ENCODE measurements around the gene EXOC4. TPM values are rescaled to one million over a fixed set of nuclear protein-coding genes. Genes with fewer than 3 reads are reported as not detected.

Gene EXOC4
- total and polyA plus RNA-seq, 2 of the 8 experiments (the other 6 are each of a cell fraction or from before 2014, with no cell fraction given) = 27.0 to 67.3 TPM

DNA sequence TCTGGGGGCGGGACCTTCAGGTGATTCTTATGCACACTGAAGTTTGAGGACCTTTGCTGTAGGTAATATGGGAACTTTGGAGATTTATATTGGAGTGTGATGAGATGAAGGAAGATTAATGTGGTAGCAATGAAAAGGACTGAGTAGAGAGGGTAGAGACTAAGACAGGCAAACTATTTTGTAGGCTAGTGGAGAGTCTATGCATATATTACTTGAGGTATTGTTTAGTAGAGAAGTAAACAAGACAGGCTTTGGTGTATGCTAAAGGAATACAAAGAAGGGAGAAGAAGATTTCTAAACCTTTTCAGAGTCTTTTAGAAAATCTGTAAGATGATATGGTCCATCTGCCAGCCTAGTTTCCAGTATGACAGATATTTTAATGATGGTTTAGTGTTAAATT, 129.1 kb downstream of the EXOC4 start:
- Histone ChIP-seq H2AFZ (ENCODE audit: low read length) (no peak overlapping the region), H2BK5ac (ENCODE audit: low read depth, low read length) (no peak overlapping the region), H3K4ac (replicated peaks; ENCODE audit: insufficient read length, low read depth, low read length) (no peak overlapping the region), H4K8ac (ENCODE audit: extremely low read depth, insufficient read depth, low read length) (no peak overlapping the region), H3K4me1 (replicated peaks in 1 of 4; ENCODE audit: control insufficient read depth in 3 of 4, insufficient read depth in 4 of 4, low read length in 3 of 4) (peaks cover 0 to 5% (median 5%) of the 10 kb centered on the region in 4 experiments; a peak in 4 of 7 replicates), H2AK5ac (ENCODE audit: low read depth, low read length) (no peak overlapping the region), H3K79me2 (ENCODE audit: control insufficient read depth in 1 of 2, insufficient read depth in 2 of 2, low read length in 2 of 2) (peaks cover 0 to under 1% of the 10 kb centered on the region in 2 experiments; a peak in 1 of 4 replicates), H3K9ac (replicated peaks in 1 of 4; ENCODE audit: extremely low read depth in 1 of 4, low read depth in 3 of 4, low read length in 3 of 4) (no peak overlapping the region), H2BK120ac (replicated peaks; ENCODE audit: low read depth, low read length) (no peak overlapping the region), H3K27me3 (replicated peaks in 1 of 4; ENCODE audit: control insufficient read depth in 3 of 4, extremely low read depth in 1 of 4, insufficient read depth in 3 of 4, low read length in 3 of 4) (no peaks in the 10 kb centered on the region), H2BK15ac (ENCODE audit: low read length) (no peak overlapping the region), H3K14ac (ENCODE audit: insufficient read length) (no peak overlapping the region), H2BK12ac (ENCODE audit: low read depth, low read length) (no peak overlapping the region), H3K23ac (ENCODE audit: insufficient read length) (no peak overlapping the region), H3K4me3 (ENCODE audit: extremely low read depth in 1 of 4, insufficient read depth in 2 of 4, low read depth in 3 of 4, low read length in 4 of 4) (no peak overlapping the region), H3K18ac (ENCODE audit: extremely low read depth, low read length) (no peak overlapping the region), H3K79me1 (ENCODE audit: low read depth, low read length) (no peaks in the 10 kb centered on the region), H3K36me3 (ENCODE audit: control insufficient read depth in 2 of 4, insufficient read depth in 4 of 4, low read length in 3 of 4) (no peaks in the 10 kb centered on the region), H3K4me2 (ENCODE audit: insufficient read depth in 1 of 2, low read depth in 2 of 2, low read length in 2 of 2) (no peak overlapping the region), H3K23me2 (ENCODE audit: low read depth, low read length) (no peaks in the 10 kb centered on the region), H4K20me1 (replicated peaks in 1 of 2; ENCODE audit: control insufficient read depth in 1 of 2, insufficient read depth in 2 of 2, low read length in 2 of 2) (no peaks in the 10 kb centered on the region), H2BK20ac (ENCODE audit: low read length) (no peak overlapping the region), H3K56ac (replicated peaks; ENCODE audit: insufficient read length, low read depth, low read length) (no peak overlapping the region), H3K9me3 (ENCODE audit: insufficient read depth in 2 of 2, low read depth in 1 of 2, low read length in 1 of 2) (no peaks in the 10 kb centered on the region), H4K91ac (replicated peaks; ENCODE audit: insufficient read length, low read length) (no peak overlapping the region), H4K5ac (ENCODE audit: insufficient read length, low read depth, low read length) (no peak overlapping the region), H3K27ac (ENCODE audit: low read depth, low read length) (no peak overlapping the region)
- ChIA-PET POLR2A (ENCODE audit: partially characterized antibody) (no interaction called here), CTCF (ENCODE audit: partially characterized antibody) (no interaction called here)
- WGBS, 2 experiments (ENCODE audit: extremely low coverage in 1 of 2, insufficient coverage in 1 of 2, insufficient read length in 1 of 2, insufficient replicate concordance in 2 of 2, low coverage in 1 of 2, low lambda C conversion rate in 2 of 2, missing lambda C conversion rate in 1 of 2) = 89% methylated on average over 1 of the region's 1 CpG; no CpG with 5 or more reads in 1 of the 2 experiments
- no peak for FAIRE-seq
- DNase-seq (ENCODE audit: low read depth in 1 of 2, low spot score in 2 of 2) = no peak
- TF ChIP-seq CTBP2 (IDR thresholded peaks at IDR 0.05; ENCODE audit: borderline replicate concordance, insufficient read depth, insufficient read length, low read length) = no peak
- no peak for TF ChIP-seq HDAC2 (IDR thresholded peaks at IDR 0.05; ENCODE audit: borderline replicate concordance in 1 of 2, low read depth in 2 of 2, low read length in 2 of 2)
- no peak for TF ChIP-seq SIX5 (IDR thresholded peaks at IDR 0.05; ENCODE audit: low read depth, low read length)
- TF ChIP-seq BRCA1 (IDR thresholded peaks at IDR 0.05; ENCODE audit: low read depth, low read length) = no peak
- TF ChIP-seq EZH2 (IDR thresholded peaks at IDR 0.05; ENCODE audit: low read depth, low read length, severe bottlenecking) = no peak
